Ovary (tissue), 9 donors: ENCODE data around the gene CDH22. TPM values are rescaled to one million over a fixed set of nuclear protein-coding genes. Genes with fewer than 3 reads are reported as not detected.

Experiments
- DNase-seq, 5 donors: peaks; one replicate each; pipeline ENCODE4 v3.0.0-alpha.2; 2019 to 2020
- H3K27ac ChIP-seq, 2 donors: fragments of 200-600 bp; one replicate each; pipeline versions ENCODE4 v1.5.1 to v1.8.0; 2019 to 2022
- H3K27me3 ChIP-seq: fragments of 200-600 bp; one replicate; pipeline ENCODE4 v1.8.0; 2022
- H3K36me3 ChIP-seq: fragments of 200-600 bp; sonication (generic); one replicate; pipeline ENCODE4 v1.5.1; 2019
- H3K4me1 ChIP-seq: one replicate; pipeline ENCODE4 v1.8.1; 2013; ENCODE audit warnings: mild to moderate bottlenecking, moderate library complexity; ENCODE audit not compliant: insufficient read depth
- H3K4me3 ChIP-seq: fragments of 200-600 bp; sonication (generic); one replicate; pipeline ENCODE4 v1.5.1; 2017
- H3K9me3 ChIP-seq, 2 donors: fragments of 200-600 bp in 1 of 2; sonication (generic) in 1 of 2; one replicate each; pipeline versions ENCODE4 v1.5.1 to v1.8.1; 2013 to 2019; ENCODE audit warnings: mild to moderate bottlenecking in 1 of 2, moderate library complexity in 1 of 2
- CTCF ChIP-seq, 3 donors: fragments of 450-650 bp in 2 of 3; fragments of 200-600 bp in 1 of 3; IDR thresholded peaks; one replicate each; pipeline versions ENCODE4 v1.5.1 to v1.8.0; 2016 to 2022; ENCODE audit warnings: antibody characterized with exemption in 3 of 3, mild to moderate bottlenecking in 1 of 3
- EP300 ChIP-seq: sonication (generic); formaldehyde crosslinking; IDR thresholded peaks from one replicate; pipeline ENCODE4 v1.6.1; 2017; ENCODE audit warnings: antibody characterized with exemption
- POLR2A ChIP-seq: fragments of 450-650 bp; IDR thresholded peaks from one replicate; pipeline ENCODE4 v1.6.1; 2017; ENCODE audit warnings: antibody characterized with exemption, mild to moderate bottlenecking, moderate library complexity
- WGBS, 3 donors: extraction: QIAGEN DNeasy Blood & Tissue Kit in 1 of 3; methylation state at CpG; one replicate each; pipeline versions ENCODE4 v1.1.5 to v1.1.7; 2013 to 2017; 5-methylcytosine and 5-hydroxymethylcytosine counted together
- intact Hi-C, 4 donors: fragments of 100-400 bp; cut with DNase I; formaldehyde crosslinking; loops; one replicate each; pipeline versions ENCODE4 v1.11.0 to v1.15.1; 2022 to 2023
- polyA plus RNA-seq, 2 donors: library from polyadenylated mRNA; stranded (reverse); fragments of 200-250 nt in 1 of 2; fragments of 350-450 nt in 1 of 2; fragmentation: Illumina TruSeq in 1 of 2; extraction: RNeasy Lipid Tissue Mini Kit (QIAGEN cat#74804) in 1 of 2; gene quantifications; one replicate each; pipeline ENCODE4 v1.2.3, GENCODE V29; 2013 to 2014
- total RNA-seq, 7 donors: library from RNA; depleted of rRNA in 2 of 7; stranded (reverse); fragments of >200 nt in 2 of 7; fragmentation: NEBNext Ultra II Directional in 3 of 7; extraction: Animal tissue kit (Norgen Biotek cat#: 25700) in 3 of 7; gene quantifications; one replicate each; pipeline versions ENCODE4 v1.1.0 to v1.2.4, GENCODE V29; 2016 to 2023
- donor health status: DM: no; HTN: no; CAD: no; lungs with moderate emphysema.
- donor health status: DM: no; HTN: no; CAD: no.
- donor health status: Bipolar disorder and iron deficiency.
- donor health status: DM: yes; HTN: yes; CAD: no.
- donor health status: DM: no; HTN: no; CAD: no.
- donor health status: DM: yes; HTN: yes; CAD: no.

Gene CDH22
- total and polyA plus RNA-seq, 9 donors = 0.10 to 1.5 (median 0.36) TPM

DNA sequence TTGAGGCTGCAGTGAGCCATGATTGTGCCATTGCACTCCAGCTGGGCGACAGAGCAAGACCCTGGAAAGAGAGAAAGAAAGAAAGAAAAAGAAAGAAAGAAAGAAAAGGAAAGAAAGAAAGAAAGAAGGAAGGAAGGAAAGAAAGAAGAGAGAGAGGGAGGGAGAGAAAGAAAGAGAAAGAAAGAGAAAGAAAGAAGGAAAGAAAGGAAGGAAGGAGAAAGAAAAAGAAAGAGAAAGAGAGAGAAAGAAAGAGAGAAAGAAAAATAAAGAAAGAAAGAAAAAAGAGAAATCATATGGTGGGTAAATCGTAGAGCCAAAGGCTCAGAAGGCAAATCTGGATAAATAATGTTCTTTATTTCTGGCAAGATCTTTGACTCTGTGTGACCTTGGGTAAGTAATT is 136.8 kb downstream of the CDH22 start:
- intact Hi-C loops = loop anchor here in 1 of 4 donors (10.0 kb wide), 1 partner anchor 147 kb away; the partner anchor contains the start of gene SLC12A5
- 60 to 68% (median 65%) methylated on average over 2 of the region's 2 CpGs for WGBS, 3 donors
- H3K9me3 ChIP-seq = no peaks in the 10 kb centered on the region
- no peaks in the 10 kb centered on the region for H3K27me3 ChIP-seq
- no peaks in the 10 kb centered on the region for H3K36me3 ChIP-seq
- no peak for TF ChIP-seq EP300
- TF ChIP-seq POLR2A = no peak
- TF ChIP-seq CTCF (IDR thresholded peaks at IDR 0.05) = no peak
- H3K4me1 ChIP-seq = peaks cover 2% of the 10 kb centered on the region
- no peak overlapping the region for H3K4me3 ChIP-seq
- H3K27ac ChIP-seq = no peak overlapping the region
- DNase-seq = no peak

GRCh38 chr20:46169245-46170171 is 138.8 kb downstream of the CDH22 start:
- intact Hi-C loops = loop anchor here in 1 of 4 donors (10.0 kb wide), 1 partner anchor 145 kb away; the partner anchor contains the start of gene SLC12A5
- TF ChIP-seq POLR2A (no peak), EP300 (no peak), CTCF (IDR thresholded peaks at IDR 0.05) (no peak)
- 43 to 53% (median 47%) methylated on average over 13 of the region's 13 CpGs for WGBS, 3 donors

GRCh38 chr20:46168438-46168837 is 139.9 kb downstream of the CDH22 start:
- no peak overlapping the region for H3K4me3 ChIP-seq
- no peaks in the 10 kb centered on the region for H3K4me1 ChIP-seq
- no peaks in the 10 kb centered on the region for H3K36me3 ChIP-seq
- TF ChIP-seq POLR2A (no peak), CTCF (IDR thresholded peaks at IDR 0.05) (no peak)
- no peaks in the 10 kb centered on the region for H3K27me3 ChIP-seq
- no peaks in the 10 kb centered on the region for H3K9me3 ChIP-seq
- no peak overlapping the region for H3K27ac ChIP-seq
- 35 to 52% (median 39%) methylated on average over 8 of the region's 8 CpGs for WGBS, 3 donors
- no peak for DNase-seq
- intact Hi-C loops = no loop called here

More at GRCh38 chr20:46169245-46170171, 138.8 kb downstream of the CDH22 start:
- no peaks in the 10 kb centered on the region for H3K4me1 ChIP-seq
- no peaks in the 10 kb centered on the region for H3K27me3 ChIP-seq
- no peaks in the 10 kb centered on the region for H3K36me3 ChIP-seq
- DNase-seq = no peak
- no peaks in the 10 kb centered on the region for H3K9me3 ChIP-seq
- H3K27ac ChIP-seq = no peak overlapping the region
- H3K4me3 ChIP-seq = no peak overlapping the region

DNA sequence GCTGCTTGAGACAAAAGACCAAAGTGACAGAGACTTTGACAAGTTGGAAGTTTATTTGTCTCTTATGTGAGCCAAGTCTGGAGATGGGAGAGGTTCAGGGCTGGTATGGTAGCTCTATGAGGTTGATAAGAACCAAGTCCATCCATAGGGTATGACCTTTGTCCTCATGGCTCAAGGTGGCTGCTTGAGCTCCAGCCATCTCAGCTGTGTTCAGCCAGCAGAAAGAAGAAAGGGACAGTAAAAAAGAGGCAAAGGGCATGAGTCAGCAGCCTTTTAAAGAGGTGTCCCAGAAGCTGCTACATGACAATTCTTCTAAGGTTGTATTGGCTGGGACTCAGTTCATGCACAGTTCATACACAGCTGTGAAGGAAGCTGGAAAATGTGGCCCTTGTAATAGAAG is 141.2 kb downstream of the CDH22 start:
- no peak overlapping the region for H3K27ac ChIP-seq
- no peak overlapping the region for H3K4me3 ChIP-seq
- H3K27me3 ChIP-seq = no peaks in the 10 kb centered on the region
- H3K4me1 ChIP-seq = no peaks in the 10 kb centered on the region
- no peaks in the 10 kb centered on the region for H3K36me3 ChIP-seq
- TF ChIP-seq POLR2A = no peak
- TF ChIP-seq CTCF (IDR thresholded peaks at IDR 0.05) = no peak
- no peak for TF ChIP-seq EP300
- H3K9me3 ChIP-seq = no peaks in the 10 kb centered on the region
- no peak for DNase-seq
- intact Hi-C loops = no loop called here
